ENCODE results near the gene NAGS. TPM values are rescaled to one million over a fixed set of nuclear protein-coding genes. Genes with fewer than 3 reads are reported as not detected.
"Not testable (repeated sequence)": the region's sequence is repeated elsewhere in the genome, so short reads cannot be mapped to it uniquely, and the experiment has no call there.

NAGS gene
- polyA plus RNA-seq, 2 donors, result 0.67 to 1.9 TPM

DNA sequence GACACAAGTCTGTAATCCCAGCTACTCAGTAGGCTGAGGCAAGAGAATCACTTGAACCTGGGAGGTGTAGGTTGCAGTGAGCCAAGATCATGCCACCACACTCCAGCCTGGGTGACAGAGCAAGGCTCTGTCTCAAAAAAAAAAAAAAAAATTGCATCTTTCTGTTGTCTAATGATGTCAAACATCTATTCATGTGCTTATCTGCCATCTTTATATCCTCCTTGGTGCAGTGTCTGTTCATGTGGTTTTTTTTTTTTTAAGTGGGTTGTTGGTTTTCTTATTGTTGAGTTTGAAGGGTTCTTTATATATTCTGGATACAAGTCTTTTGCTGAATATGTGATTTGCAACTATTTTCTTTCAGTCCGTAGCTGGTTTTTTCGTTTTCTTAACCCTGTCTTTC lies 33.0 kb upstream of the NAGS start:
- H3K4me1 ChIP-seq (ENCODE audit: control insufficient read depth in 2 of 2, insufficient read depth in 2 of 2, low read length in 1 of 2); H3K36me3 ChIP-seq (ENCODE audit: control insufficient read depth in 2 of 2, insufficient read depth in 2 of 2, low read length in 1 of 2); H3K27ac ChIP-seq (ENCODE audit: low read depth in 2 of 2, low read length in 1 of 2); H3K27me3 ChIP-seq (ENCODE audit: control insufficient read depth in 1 of 2, insufficient read depth in 2 of 2, low read length in 2 of 2); H3K9me3 ChIP-seq (ENCODE audit: control insufficient read depth in 2 of 2, insufficient read depth in 1 of 2, low read depth in 1 of 2, low read length in 1 of 2); H3K4me3 ChIP-seq (ENCODE audit: low read depth in 1 of 2, low read length in 2 of 2): not testable (repeated sequence)
- WGBS, 2 donors, result 50 to 60% methylated on average over 2 of the region's 2 CpGs

- not testable (repeated sequence) for H3K27me3 ChIP-seq (ENCODE audit: control insufficient read depth in 1 of 2, insufficient read depth in 2 of 2, low read length in 2 of 2); H3K27ac ChIP-seq (ENCODE audit: low read depth in 2 of 2, low read length in 1 of 2); H3K4me1 ChIP-seq (ENCODE audit: control insufficient read depth in 2 of 2, insufficient read depth in 2 of 2, low read length in 1 of 2); H3K36me3 ChIP-seq (ENCODE audit: control insufficient read depth in 2 of 2, insufficient read depth in 2 of 2, low read length in 1 of 2); H3K4me3 ChIP-seq (ENCODE audit: low read depth in 1 of 2, low read length in 2 of 2); H3K9me3 ChIP-seq (ENCODE audit: control insufficient read depth in 2 of 2, insufficient read depth in 1 of 2, low read depth in 1 of 2, low read length in 1 of 2)
- WGBS, 2 donors, result 86 to 87% methylated on average over 22 of the region's 22 CpGs
These were observed 31.8 kb upstream of the NAGS start for GRCh38 chr17:43972444-43973212.

DNA sequence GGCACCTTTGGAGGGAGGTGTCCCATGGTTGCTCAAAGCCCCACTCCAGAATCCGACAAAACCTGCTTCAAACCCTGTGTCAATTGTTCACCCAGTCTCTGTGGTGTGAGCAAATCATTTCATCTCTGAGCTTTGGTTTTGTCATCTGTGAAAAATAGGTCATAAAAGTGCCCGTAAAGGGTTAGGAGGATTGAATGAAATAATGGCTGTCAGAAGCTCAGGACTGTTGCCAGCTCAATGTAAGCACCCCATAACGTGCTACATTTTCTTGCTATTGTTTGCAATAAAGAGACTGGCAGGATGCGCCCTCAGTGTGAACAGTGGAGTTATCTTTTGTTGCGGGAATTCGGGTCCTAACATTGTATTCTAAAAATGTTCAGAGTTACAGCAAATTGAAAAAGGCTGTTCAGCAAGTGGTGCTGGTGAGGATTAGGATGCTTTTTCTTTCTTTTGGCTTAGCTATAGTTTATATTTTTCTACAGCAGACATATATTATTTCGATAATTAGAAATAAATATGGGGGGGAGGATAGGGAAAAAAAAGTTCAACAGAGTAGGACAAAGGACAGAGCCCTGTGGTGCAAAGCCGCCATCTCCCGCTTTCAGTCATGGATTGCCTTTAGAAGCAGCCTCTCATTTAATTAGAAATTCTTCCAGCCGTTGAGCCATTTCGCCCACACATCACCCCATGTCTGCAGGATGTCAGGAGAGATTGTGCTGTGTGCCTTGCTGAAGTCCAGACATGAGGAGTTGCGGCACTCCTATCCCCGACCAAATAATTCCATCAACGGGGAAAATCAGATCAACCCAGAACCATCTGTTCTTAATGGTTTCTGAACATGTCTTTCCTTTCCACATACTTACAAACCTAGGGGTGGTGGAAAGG lies 29.8 kb upstream of the NAGS start:
- Histone ChIP-seq H3K27ac (ENCODE audit: low read depth in 2 of 2, low read length in 1 of 2) (no peak overlapping the region), H3K4me1 (ENCODE audit: control insufficient read depth in 2 of 2, insufficient read depth in 2 of 2, low read length in 1 of 2) (no peaks in the 10 kb centered on the region), H3K4me3 (ENCODE audit: low read depth in 1 of 2, low read length in 2 of 2) (no peak overlapping the region), H3K27me3 (ENCODE audit: control insufficient read depth in 1 of 2, insufficient read depth in 2 of 2, low read length in 2 of 2) (peaks cover 0 to 2% of the 10 kb centered on the region in 2 donors), H3K9me3 (ENCODE audit: control insufficient read depth in 2 of 2, insufficient read depth in 1 of 2, low read depth in 1 of 2, low read length in 1 of 2) (no peaks in the 10 kb centered on the region), H3K36me3 (ENCODE audit: control insufficient read depth in 2 of 2, insufficient read depth in 2 of 2, low read length in 1 of 2) (no peaks in the 10 kb centered on the region)
- WGBS, 2 donors, result 65% methylated on average over 14 of the region's 14 CpGs

GRCh38 chr17:43975898-43976297 lies 28.5 kb upstream of the NAGS start:
- 87 to 90% methylated on average over 21 to 22 of the region's 27 CpGs for whole genome bisulfite sequencing, 2 donors
- Histone ChIP-seq H3K27me3 (ENCODE audit: control insufficient read depth in 1 of 2, insufficient read depth in 2 of 2, low read length in 2 of 2) (peaks cover 0 to 2% of the 10 kb centered on the region in 2 donors), H3K36me3 (ENCODE audit: control insufficient read depth in 2 of 2, insufficient read depth in 2 of 2, low read length in 1 of 2) (no peaks in the 10 kb centered on the region), H3K9me3 (ENCODE audit: control insufficient read depth in 2 of 2, insufficient read depth in 1 of 2, low read depth in 1 of 2, low read length in 1 of 2) (no peaks in the 10 kb centered on the region), H3K4me1 (ENCODE audit: control insufficient read depth in 2 of 2, insufficient read depth in 2 of 2, low read length in 1 of 2) (no peaks in the 10 kb centered on the region), H3K4me3 (ENCODE audit: low read depth in 1 of 2, low read length in 2 of 2) (no peak overlapping the region), H3K27ac (ENCODE audit: low read depth in 2 of 2, low read length in 1 of 2) (no peak overlapping the region)

GRCh38 chr17:43976963-43977837 lies 27.2 kb upstream of the NAGS start:
- H3K27ac ChIP-seq (ENCODE audit: low read depth in 2 of 2, low read length in 1 of 2), result no peak overlapping the region
- no peaks in the 10 kb centered on the region for H3K9me3 ChIP-seq (ENCODE audit: control insufficient read depth in 2 of 2, insufficient read depth in 1 of 2, low read depth in 1 of 2, low read length in 1 of 2)
- no peaks in the 10 kb centered on the region for H3K4me1 ChIP-seq (ENCODE audit: control insufficient read depth in 2 of 2, insufficient read depth in 2 of 2, low read length in 1 of 2)
- H3K4me3 ChIP-seq (ENCODE audit: low read depth in 1 of 2, low read length in 2 of 2), result no peak overlapping the region
- peaks cover 0 to 2% of the 10 kb centered on the region in 2 donors for H3K27me3 ChIP-seq (ENCODE audit: control insufficient read depth in 1 of 2, insufficient read depth in 2 of 2, low read length in 2 of 2)
- H3K36me3 ChIP-seq (ENCODE audit: control insufficient read depth in 2 of 2, insufficient read depth in 2 of 2, low read length in 1 of 2), result no peaks in the 10 kb centered on the region
- WGBS, 2 donors, result 75 to 76% methylated on average over 9 of the region's 9 CpGs

GRCh38 chr17:43978078-43978477 lies 26.3 kb upstream of the NAGS start:
- 76 to 80% methylated on average over 2 of the region's 2 CpGs for WGBS, 2 donors
- Histone ChIP-seq H3K4me1 (ENCODE audit: control insufficient read depth in 2 of 2, insufficient read depth in 2 of 2, low read length in 1 of 2) (no peaks in the 10 kb centered on the region), H3K4me3 (ENCODE audit: low read depth in 1 of 2, low read length in 2 of 2) (no peak overlapping the region)

DNA sequence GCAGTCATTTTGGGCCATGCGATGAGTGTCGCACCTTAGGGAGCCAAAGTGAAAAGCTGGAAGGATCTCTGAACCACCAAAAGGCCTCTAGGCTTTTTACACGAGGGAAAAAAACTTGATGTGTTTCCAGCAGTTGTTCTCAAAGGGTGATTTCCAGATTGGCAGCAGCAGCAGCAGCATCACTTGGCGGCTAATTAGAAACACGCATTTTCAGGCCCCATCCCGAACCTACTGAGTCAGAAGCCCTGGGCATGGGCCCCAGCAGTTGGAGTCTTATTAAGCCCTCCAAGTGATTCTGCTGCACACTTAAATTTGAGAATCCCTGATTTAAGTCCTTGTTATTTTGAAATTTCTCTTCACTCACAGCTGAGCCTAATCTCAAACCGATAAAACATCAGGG lies 25.4 kb upstream of the NAGS start:
- Histone ChIP-seq H3K27ac (ENCODE audit: low read depth in 2 of 2, low read length in 1 of 2) (no peak overlapping the region), H3K4me3 (ENCODE audit: low read depth in 1 of 2, low read length in 2 of 2) (no peak overlapping the region), H3K36me3 (ENCODE audit: control insufficient read depth in 2 of 2, insufficient read depth in 2 of 2, low read length in 1 of 2) (no peaks in the 10 kb centered on the region), H3K27me3 (ENCODE audit: control insufficient read depth in 1 of 2, insufficient read depth in 2 of 2, low read length in 2 of 2) (peaks cover 0 to 5% of the 10 kb centered on the region in 2 donors), H3K4me1 (ENCODE audit: control insufficient read depth in 2 of 2, insufficient read depth in 2 of 2, low read length in 1 of 2) (peaks cover 5 to 7% of the 10 kb centered on the region in 2 donors), H3K9me3 (ENCODE audit: control insufficient read depth in 2 of 2, insufficient read depth in 1 of 2, low read depth in 1 of 2, low read length in 1 of 2) (no peaks in the 10 kb centered on the region)
- 54 to 68% methylated on average over 7 of the region's 7 CpGs for WGBS, 2 donors

More at GRCh38 chr17:43978078-43978477, 26.3 kb upstream of the NAGS start:
- Histone ChIP-seq H3K36me3 (ENCODE audit: control insufficient read depth in 2 of 2, insufficient read depth in 2 of 2, low read length in 1 of 2) (no peaks in the 10 kb centered on the region), H3K27me3 (ENCODE audit: control insufficient read depth in 1 of 2, insufficient read depth in 2 of 2, low read length in 2 of 2) (peaks cover 0 to 1% of the 10 kb centered on the region in 2 donors), H3K9me3 (ENCODE audit: control insufficient read depth in 2 of 2, insufficient read depth in 1 of 2, low read depth in 1 of 2, low read length in 1 of 2) (no peaks in the 10 kb centered on the region), H3K27ac (ENCODE audit: low read depth in 2 of 2, low read length in 1 of 2) (no peak overlapping the region)

- Histone ChIP-seq H3K27me3 (ENCODE audit: control insufficient read depth in 1 of 2, insufficient read depth in 2 of 2, low read length in 2 of 2) (peaks cover 0 to 5% of the 10 kb centered on the region in 2 donors), H3K9me3 (ENCODE audit: control insufficient read depth in 2 of 2, insufficient read depth in 1 of 2, low read depth in 1 of 2, low read length in 1 of 2) (no peaks in the 10 kb centered on the region), H3K4me1 (ENCODE audit: control insufficient read depth in 2 of 2, insufficient read depth in 2 of 2, low read length in 1 of 2) (peaks cover 5 to 7% of the 10 kb centered on the region in 2 donors), H3K4me3 (ENCODE audit: low read depth in 1 of 2, low read length in 2 of 2) (no peak overlapping the region), H3K27ac (ENCODE audit: low read depth in 2 of 2, low read length in 1 of 2) (no peak overlapping the region), H3K36me3 (ENCODE audit: control insufficient read depth in 2 of 2, insufficient read depth in 2 of 2, low read length in 1 of 2) (no peaks in the 10 kb centered on the region)
- WGBS, 2 donors, result 88% methylated on average over 4 of the region's 4 CpGs
These were observed 24.8 kb upstream of the NAGS start for GRCh38 chr17:43979671-43980070.

DNA sequence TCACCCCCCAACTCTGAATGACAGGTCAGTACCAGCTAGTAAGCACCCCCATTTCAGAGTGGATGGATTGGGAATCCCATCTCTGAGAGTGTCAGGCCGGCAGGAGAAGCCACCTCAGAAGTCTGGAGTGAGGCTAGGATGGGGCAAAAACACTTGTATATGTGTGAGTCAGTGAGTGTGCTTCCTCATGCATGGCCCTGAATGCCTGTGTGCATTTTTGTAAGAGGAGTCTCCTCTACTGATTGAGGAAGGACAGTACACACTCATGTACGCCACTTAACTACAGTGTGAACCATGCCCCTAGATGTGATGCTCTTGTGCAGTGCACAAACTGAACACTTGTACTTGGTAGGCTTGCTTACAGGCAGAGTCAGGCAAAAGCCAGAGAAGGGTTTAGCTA lies 22.3 kb upstream of the NAGS start:
- Histone ChIP-seq H3K36me3 (ENCODE audit: control insufficient read depth in 2 of 2, insufficient read depth in 2 of 2, low read length in 1 of 2) (no peaks in the 10 kb centered on the region), H3K27me3 (ENCODE audit: control insufficient read depth in 1 of 2, insufficient read depth in 2 of 2, low read length in 2 of 2) (peaks cover 0 to 5% of the 10 kb centered on the region in 2 donors), H3K4me3 (ENCODE audit: low read depth in 1 of 2, low read length in 2 of 2) (no peak overlapping the region), H3K9me3 (ENCODE audit: control insufficient read depth in 2 of 2, insufficient read depth in 1 of 2, low read depth in 1 of 2, low read length in 1 of 2) (no peaks in the 10 kb centered on the region), H3K4me1 (ENCODE audit: control insufficient read depth in 2 of 2, insufficient read depth in 2 of 2, low read length in 1 of 2) (peaks cover 5 to 7% of the 10 kb centered on the region in 2 donors), H3K27ac (ENCODE audit: low read depth in 2 of 2, low read length in 1 of 2) (no peak overlapping the region)
- 79 to 89% methylated on average over 2 of the region's 2 CpGs for WGBS, 2 donors
